GM23338 (cell line): ENCODE data around the gene SIN3B. TPM values are rescaled to one million over a fixed set of nuclear protein-coding genes. Genes with fewer than 3 reads are reported as not detected.
"Not testable (repeated sequence)": the region's sequence is repeated elsewhere in the genome, so short reads cannot be mapped to it uniquely, and the experiment has no call there.

Experiments
- ATAC-seq: fragments of 200-7000 bp; cut with Tn5 transposase; 3 replicates; pipeline ENCODE4 v1.9.1; 2020
- DNase-seq: peaks from one replicate; pipeline ENCODE4 v3.0.0-alpha.2; 2015; ENCODE audit warnings: low spot score
- H2AFZ ChIP-seq: fragments of 200-600 bp; sonication (generic); 2 replicates; pipeline ENCODE4 v1.8.0; 2016; ENCODE audit warnings: antibody characterized with exemption, mild to moderate bottlenecking, moderate library complexity
- H3F3A ChIP-seq: fragments of 200-600 bp; sonication (generic); replicated peaks from 2 replicates; pipeline ENCODE4 v1.8.0; 2017; ENCODE audit warnings: antibody characterized with exemption, mixed run types, low read depth
- H3K27ac ChIP-seq: fragments of 200-600 bp; sonication (generic); 2 replicates; pipeline ENCODE4 v1.6.1; 2016; ENCODE audit warnings: low read depth
- H3K27me3 ChIP-seq: fragments of 200-600 bp; sonication (generic); 2 replicates; pipeline ENCODE4 v1.8.0; 2016; ENCODE audit warnings: mild to moderate bottlenecking, mixed run types, moderate library complexity; ENCODE audit not compliant: insufficient read depth
- H3K36me3 ChIP-seq: fragments of 200-600 bp; sonication (generic); 2 replicates; pipeline ENCODE4 v1.8.0; 2016; ENCODE audit warnings: mild to moderate bottlenecking; ENCODE audit not compliant: insufficient read depth
- H3K4me1 ChIP-seq: fragments of 200-600 bp; sonication (generic); 2 replicates; pipeline ENCODE4 v1.8.0; 2016; ENCODE audit warnings: mild to moderate bottlenecking, moderate library complexity; ENCODE audit not compliant: insufficient read depth
- H3K4me2 ChIP-seq: fragments of 200-600 bp; sonication (generic); 2 replicates; pipeline ENCODE4 v1.7.1; 2017; ENCODE audit warnings: mixed run types
- H3K4me3 ChIP-seq: fragments of 200-600 bp; sonication (generic); 2 replicates; pipeline ENCODE4 v1.6.1; 2016; ENCODE audit warnings: mixed run types
- H3K79me2 ChIP-seq: fragments of 200-600 bp; sonication (generic); replicated peaks from 2 replicates; pipeline ENCODE4 v1.8.0; 2017; ENCODE audit warnings: mild to moderate bottlenecking; ENCODE audit not compliant: insufficient read depth
- H3K9me2 ChIP-seq: fragments of 200-600 bp; sonication (generic); 2 replicates; pipeline ENCODE4 v1.8.0; 2017; ENCODE audit not compliant: insufficient read depth
- H4K20me1 ChIP-seq: fragments of 200-600 bp; sonication (generic); replicated peaks from 2 replicates; pipeline ENCODE4 v1.8.0; 2017; ENCODE audit warnings: mild to moderate bottlenecking; ENCODE audit not compliant: insufficient read depth
- H3K27ac Mint-ChIP-seq: 2 replicates; pipeline ENCODE4 v1.8.0; 2020; ENCODE audit warnings: inconsistent platforms, mild to moderate bottlenecking, moderate library complexity, mixed read lengths
- H3K27me3 Mint-ChIP-seq: 3 replicates; pipeline ENCODE4 v1.8.0; 2022; ENCODE audit warnings: low read depth, mild to moderate bottlenecking, moderate library complexity, mixed read lengths, inconsistent platforms; ENCODE audit not compliant: insufficient read depth, poor library complexity
- H3K36me3 Mint-ChIP-seq: 3 replicates; pipeline ENCODE4 v1.8.0; 2021; ENCODE audit warnings: low read depth, mild to moderate bottlenecking, inconsistent platforms, moderate library complexity, mixed read lengths
- H3K4me1 Mint-ChIP-seq: 3 replicates; pipeline ENCODE4 v1.8.0; 2020; ENCODE audit warnings: mild to moderate bottlenecking, inconsistent platforms, mixed read lengths
- H3K4me3 Mint-ChIP-seq: 3 replicates; pipeline ENCODE4 v1.8.0; 2021; ENCODE audit warnings: moderate library complexity, mild to moderate bottlenecking, inconsistent platforms, mixed read lengths
- H3K9me3 Mint-ChIP-seq: 3 replicates; pipeline ENCODE4 v1.8.0; 2020; ENCODE audit warnings: moderate library complexity, mild to moderate bottlenecking, inconsistent platforms, mixed read lengths
- CREB1 ChIP-seq: fragments of 250-450 bp; sonication (Bioruptor Pico); IDR thresholded peaks from 2 replicates; pipeline ENCODE4 v1.5.0; 2020; ENCODE audit warnings: low read depth, mild to moderate bottlenecking, moderate library complexity
- ETS1 ChIP-seq: IDR thresholded peaks from 2 replicates; pipeline ENCODE4 v1.6.1; 2016; ENCODE audit warnings: antibody characterized with exemption
- JUNB ChIP-seq: IDR thresholded peaks from one replicate; pipeline ENCODE4 v1.6.1; 2016; ENCODE audit warnings: antibody characterized with exemption; ENCODE audit not compliant: unreplicated experiment
- POLR2AphosphoS5 ChIP-seq: IDR thresholded peaks from 2 replicates; pipeline ENCODE4 v1.6.1; 2016; ENCODE audit warnings: antibody characterized with exemption, low read depth
- ZNF114 ChIP-seq: fragments of 250-450 bp; sonication (Bioruptor Pico); IDR thresholded peaks from 2 replicates; pipeline ENCODE4 v1.5.0; 2020; ENCODE audit warnings: mild to moderate bottlenecking, moderate library complexity
- ZNF331 ChIP-seq: fragments of 250-450 bp; sonication (Bioruptor Pico); IDR thresholded peaks from 2 replicates; pipeline ENCODE4 v1.5.0; 2020; ENCODE audit warnings: low read depth, mild to moderate bottlenecking, moderate library complexity
- polyA plus RNA-seq: library from polyadenylated mRNA; unstranded; fragments of >200 nt; fragmentation: Nextera tagmentation; extraction: Ambion mirVana; gene quantifications from 2 replicates; pipeline ENCODE4 v1.2.1, GENCODE V29; 2016
- total RNA-seq: library from RNA; depleted of rRNA; stranded (reverse); fragments of >200 nt; shearing (Covaris generic); gene quantifications from 2 replicates; pipeline ENCODE4 v1.2.3, GENCODE V29; 2014
- TF ChIP-seq, protein P1 (sequence below): fragments of 250-450 bp; sonication (Bioruptor Pico); IDR thresholded peaks from 2 replicates; pipeline ENCODE4 v1.5.0; 2020; ENCODE audit warnings: mild to moderate bottlenecking, moderate library complexity
- TF ChIP-seq, protein P2 (sequence below): IDR thresholded peaks from one replicate; pipeline ENCODE4 v1.6.1; 2018; ENCODE audit warnings: antibody characterized with exemption; ENCODE audit not compliant: unreplicated experiment

The SIN3B gene
- total and polyA plus RNA-seq, 2 experiments from 2014 or later = 37.6 to 68.6 TPM

DNA sequence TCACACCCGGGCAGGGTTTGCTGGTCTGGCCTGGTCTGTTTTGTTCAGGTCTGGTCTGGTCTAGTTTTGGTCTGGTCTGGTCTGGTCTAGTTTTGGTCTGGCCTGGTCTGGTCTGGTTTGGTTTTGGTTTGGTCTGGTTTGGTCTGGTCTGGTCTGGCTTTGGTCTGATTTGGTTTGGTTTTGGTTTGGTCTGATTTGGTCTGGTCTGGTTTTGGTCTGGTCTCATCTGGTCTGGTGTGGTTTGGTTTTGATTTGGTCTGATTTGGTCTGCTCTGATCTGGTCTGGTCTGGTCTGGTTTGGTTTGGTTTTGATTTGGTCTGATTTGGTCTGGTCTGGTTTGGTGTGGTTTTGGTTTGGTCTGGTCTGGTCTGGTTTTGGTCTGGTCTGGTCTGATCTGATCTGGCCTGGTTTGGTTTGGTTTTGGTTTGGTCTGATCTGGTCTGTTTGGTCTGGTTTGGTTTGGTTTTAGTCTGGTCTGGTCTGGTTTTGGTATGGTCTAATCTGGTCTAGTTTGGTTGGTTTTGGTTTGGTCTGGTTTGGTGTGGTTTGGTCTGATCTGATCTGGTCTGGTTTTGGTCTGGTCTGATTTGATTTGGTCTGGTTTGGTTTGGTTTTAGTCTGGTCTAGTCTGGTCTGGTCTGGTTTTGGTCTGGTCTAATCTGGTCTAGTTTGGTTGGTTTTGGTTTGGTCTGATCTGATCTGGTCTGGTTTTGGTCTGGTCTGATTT is 45.2 kb downstream of the SIN3B start (continued):
- TF ChIP-seq, protein P1, sequence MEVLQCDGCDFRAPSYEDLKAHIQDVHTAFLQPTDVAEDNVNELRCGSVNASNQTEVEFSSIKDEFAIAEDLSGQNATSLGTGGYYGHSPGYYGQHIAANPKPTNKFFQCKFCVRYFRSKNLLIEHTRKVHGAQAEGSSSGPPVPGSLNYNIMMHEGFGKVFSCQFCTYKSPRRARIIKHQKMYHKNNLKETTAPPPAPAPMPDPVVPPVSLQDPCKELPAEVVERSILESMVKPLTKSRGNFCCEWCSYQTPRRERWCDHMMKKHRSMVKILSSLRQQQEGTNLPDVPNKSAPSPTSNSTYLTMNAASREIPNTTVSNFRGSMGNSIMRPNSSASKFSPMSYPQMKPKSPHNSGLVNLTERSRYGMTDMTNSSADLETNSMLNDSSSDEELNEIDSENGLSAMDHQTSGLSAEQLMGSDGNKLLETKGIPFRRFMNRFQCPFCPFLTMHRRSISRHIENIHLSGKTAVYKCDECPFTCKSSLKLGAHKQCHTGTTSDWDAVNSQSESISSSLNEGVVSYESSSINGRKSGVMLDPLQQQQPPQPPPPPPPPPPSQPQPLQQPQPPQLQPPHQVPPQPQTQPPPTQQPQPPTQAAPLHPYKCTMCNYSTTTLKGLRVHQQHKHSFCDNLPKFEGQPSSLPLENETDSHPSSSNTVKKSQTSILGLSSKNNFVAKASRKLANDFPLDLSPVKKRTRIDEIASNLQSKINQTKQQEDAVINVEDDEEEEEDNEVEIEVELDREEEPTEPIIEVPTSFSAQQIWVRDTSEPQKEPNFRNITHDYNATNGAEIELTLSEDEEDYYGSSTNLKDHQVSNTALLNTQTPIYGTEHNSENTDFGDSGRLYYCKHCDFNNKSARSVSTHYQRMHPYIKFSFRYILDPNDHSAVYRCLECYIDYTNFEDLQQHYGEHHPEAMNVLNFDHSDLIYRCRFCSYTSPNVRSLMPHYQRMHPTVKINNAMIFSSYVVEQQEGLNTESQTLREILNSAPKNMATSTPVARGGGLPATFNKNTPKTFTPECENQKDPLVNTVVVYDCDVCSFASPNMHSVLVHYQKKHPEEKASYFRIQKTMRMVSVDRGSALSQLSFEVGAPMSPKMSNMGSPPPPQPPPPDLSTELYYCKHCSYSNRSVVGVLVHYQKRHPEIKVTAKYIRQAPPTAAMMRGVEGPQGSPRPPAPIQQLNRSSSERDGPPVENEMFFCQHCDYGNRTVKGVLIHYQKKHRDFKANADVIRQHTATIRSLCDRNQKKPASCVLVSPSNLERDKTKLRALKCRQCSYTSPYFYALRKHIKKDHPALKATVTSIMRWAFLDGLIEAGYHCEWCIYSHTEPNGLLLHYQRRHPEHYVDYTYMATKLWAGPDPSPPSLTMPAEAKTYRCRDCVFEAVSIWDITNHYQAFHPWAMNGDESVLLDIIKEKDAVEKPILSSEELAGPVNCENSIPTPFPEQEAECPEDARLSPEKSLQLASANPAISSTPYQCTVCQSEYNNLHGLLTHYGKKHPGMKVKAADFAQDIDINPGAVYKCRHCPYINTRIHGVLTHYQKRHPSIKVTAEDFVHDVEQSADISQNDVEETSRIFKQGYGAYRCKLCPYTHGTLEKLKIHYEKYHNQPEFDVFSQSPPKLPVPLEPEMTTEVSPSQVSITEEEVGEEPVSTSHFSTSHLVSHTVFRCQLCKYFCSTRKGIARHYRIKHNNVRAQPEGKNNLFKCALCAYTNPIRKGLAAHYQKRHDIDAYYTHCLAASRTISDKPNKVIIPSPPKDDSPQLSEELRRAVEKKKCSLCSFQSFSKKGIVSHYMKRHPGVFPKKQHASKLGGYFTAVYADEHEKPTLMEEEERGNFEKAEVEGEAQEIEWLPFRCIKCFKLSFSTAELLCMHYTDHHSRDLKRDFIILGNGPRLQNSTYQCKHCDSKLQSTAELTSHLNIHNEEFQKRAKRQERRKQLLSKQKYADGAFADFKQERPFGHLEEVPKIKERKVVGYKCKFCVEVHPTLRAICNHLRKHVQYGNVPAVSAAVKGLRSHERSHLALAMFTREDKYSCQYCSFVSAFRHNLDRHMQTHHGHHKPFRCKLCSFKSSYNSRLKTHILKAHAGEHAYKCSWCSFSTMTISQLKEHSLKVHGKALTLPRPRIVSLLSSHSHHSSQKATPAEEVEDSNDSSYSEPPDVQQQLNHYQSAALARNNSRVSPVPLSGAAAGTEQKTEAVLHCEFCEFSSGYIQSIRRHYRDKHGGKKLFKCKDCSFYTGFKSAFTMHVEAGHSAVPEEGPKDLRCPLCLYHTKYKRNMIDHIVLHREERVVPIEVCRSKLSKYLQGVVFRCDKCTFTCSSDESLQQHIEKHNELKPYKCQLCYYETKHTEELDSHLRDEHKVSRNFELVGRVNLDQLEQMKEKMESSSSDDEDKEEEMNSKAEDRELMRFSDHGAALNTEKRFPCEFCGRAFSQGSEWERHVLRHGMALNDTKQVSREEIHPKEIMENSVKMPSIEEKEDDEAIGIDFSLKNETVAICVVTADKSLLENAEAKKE (CRISPR knock-in tag) = no peak
- no peak for TF ChIP-seq CREB1
- TF ChIP-seq POLR2AphosphoS5 = no peak
- no peak for TF ChIP-seq ZNF114
- no peak for TF ChIP-seq ZNF331 (CRISPR knock-in tag)
- TF ChIP-seq ETS1 = no peak
- TF ChIP-seq, protein P2, sequence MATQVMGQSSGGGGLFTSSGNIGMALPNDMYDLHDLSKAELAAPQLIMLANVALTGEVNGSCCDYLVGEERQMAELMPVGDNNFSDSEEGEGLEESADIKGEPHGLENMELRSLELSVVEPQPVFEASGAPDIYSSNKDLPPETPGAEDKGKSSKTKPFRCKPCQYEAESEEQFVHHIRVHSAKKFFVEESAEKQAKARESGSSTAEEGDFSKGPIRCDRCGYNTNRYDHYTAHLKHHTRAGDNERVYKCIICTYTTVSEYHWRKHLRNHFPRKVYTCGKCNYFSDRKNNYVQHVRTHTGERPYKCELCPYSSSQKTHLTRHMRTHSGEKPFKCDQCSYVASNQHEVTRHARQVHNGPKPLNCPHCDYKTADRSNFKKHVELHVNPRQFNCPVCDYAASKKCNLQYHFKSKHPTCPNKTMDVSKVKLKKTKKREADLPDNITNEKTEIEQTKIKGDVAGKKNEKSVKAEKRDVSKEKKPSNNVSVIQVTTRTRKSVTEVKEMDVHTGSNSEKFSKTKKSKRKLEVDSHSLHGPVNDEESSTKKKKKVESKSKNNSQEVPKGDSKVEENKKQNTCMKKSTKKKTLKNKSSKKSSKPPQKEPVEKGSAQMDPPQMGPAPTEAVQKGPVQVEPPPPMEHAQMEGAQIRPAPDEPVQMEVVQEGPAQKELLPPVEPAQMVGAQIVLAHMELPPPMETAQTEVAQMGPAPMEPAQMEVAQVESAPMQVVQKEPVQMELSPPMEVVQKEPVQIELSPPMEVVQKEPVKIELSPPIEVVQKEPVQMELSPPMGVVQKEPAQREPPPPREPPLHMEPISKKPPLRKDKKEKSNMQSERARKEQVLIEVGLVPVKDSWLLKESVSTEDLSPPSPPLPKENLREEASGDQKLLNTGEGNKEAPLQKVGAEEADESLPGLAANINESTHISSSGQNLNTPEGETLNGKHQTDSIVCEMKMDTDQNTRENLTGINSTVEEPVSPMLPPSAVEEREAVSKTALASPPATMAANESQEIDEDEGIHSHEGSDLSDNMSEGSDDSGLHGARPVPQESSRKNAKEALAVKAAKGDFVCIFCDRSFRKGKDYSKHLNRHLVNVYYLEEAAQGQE = no peak
- no peak for TF ChIP-seq JUNB

DNA sequence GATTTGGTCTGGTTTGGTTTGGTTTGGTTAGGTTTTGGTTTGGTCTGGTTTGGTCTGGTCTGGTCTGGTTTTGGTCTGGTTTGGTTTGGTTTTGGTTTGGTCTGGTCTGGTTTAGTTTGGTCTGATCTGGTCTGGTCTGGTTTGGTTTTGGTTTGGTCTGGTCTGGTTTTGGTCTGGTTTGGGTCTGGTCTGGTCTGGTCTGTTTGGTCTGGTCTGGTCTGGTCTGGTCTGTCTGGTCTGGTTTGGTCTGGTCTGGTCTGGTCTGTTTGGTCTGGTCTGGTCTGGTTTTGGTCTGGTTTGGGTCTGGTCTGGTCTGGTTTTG is 45.7 kb downstream of the SIN3B start:
- not testable (repeated sequence) for DNase-seq, ATAC-seq, H3K4me3 ChIP-seq, H3K4me3 Mint-ChIP-seq, H3F3A ChIP-seq, H3K4me2 ChIP-seq, H3K27me3 Mint-ChIP-seq, H3K9me2 ChIP-seq, H3K4me1 Mint-ChIP-seq, H3K9me3 Mint-ChIP-seq, H2AFZ ChIP-seq, H3K4me1 ChIP-seq, H3K27ac ChIP-seq, H3K27me3 ChIP-seq, H4K20me1 ChIP-seq
- Mint-ChIP-seq H3K36me3 (peaks cover 69% of the 10 kb centered on the region), H3K27ac (peak overlapping the region; percentile 90)
- peaks cover 10% of the 10 kb centered on the region for H3K36me3 ChIP-seq
- peaks cover 15% of the 10 kb centered on the region for H3K79me2 ChIP-seq
